H1 (cell line): ENCODE data around the gene ZCCHC17. TPM values are rescaled to one million over a fixed set of nuclear protein-coding genes. Genes with fewer than 3 reads are reported as not detected.

Experiments used
- CTCF ChIA-PET: fragments of 300-600 bp; sonication (Branson Sonifier 250); formaldehyde crosslinking; loops from one replicate; lab custom pipeline; 2021; ENCODE audit not compliant: partially characterized antibody; lab: Charles Lee
- POLR2A ChIA-PET: fragments of 300-600 bp; sonication (Branson Sonifier 250); formaldehyde crosslinking; loops from one replicate; lab custom pipeline; 2021; ENCODE audit warnings: inconsistent platforms; ENCODE audit not compliant: partially characterized antibody; lab: Charles Lee
- DNase-seq, 2 experiments: peaks; one replicate each; pipeline versions ENCODE4 v3.0.0 to v3.0.0-alpha.2; 2010 to 2022; ENCODE audit warnings: low spot score in 2 of 2, low read depth in 1 of 2, mixed read lengths in 1 of 2
- FAIRE-seq: peaks from 2 replicates; lab custom pipeline; 2011; peaks lifted over from hg19 to GRCh38; lab: Jason Lieb, UNC
- H2AFZ ChIP-seq: 2 replicates; pipeline ENCODE4 v1.8.1; 2012; ENCODE audit warnings: low read length, inconsistent platforms
- H2AK5ac ChIP-seq: 2 replicates; pipeline ENCODE4 v1.6.1; 2013; ENCODE audit warnings: low read depth, low read length
- H2BK120ac ChIP-seq: replicated peaks from 2 replicates; pipeline ENCODE3; 2013; ENCODE audit warnings: low read depth, low read length, inconsistent platforms
- H2BK12ac ChIP-seq: 2 replicates; pipeline ENCODE4 v1.6.1; 2013; ENCODE audit warnings: low read depth, low read length
- H2BK15ac ChIP-seq: 2 replicates; pipeline ENCODE4 v1.6.1; 2013; ENCODE audit warnings: low read length
- H2BK20ac ChIP-seq: 2 replicates; pipeline ENCODE4 v1.6.1; 2013; ENCODE audit warnings: low read length
- H2BK5ac ChIP-seq: 2 replicates; pipeline ENCODE4 v1.6.1; 2013; ENCODE audit warnings: low read depth, low read length
- H3K14ac ChIP-seq: 2 replicates; pipeline ENCODE4 v1.6.1; 2013; ENCODE audit warnings: inconsistent platforms; ENCODE audit not compliant: insufficient read length
- H3K18ac ChIP-seq: 2 replicates; pipeline ENCODE4 v1.6.1; 2013; ENCODE audit warnings: low read length; ENCODE audit errors: extremely low read depth
- H3K23ac ChIP-seq: 2 replicates; pipeline ENCODE4 v1.6.1; 2013; ENCODE audit warnings: inconsistent platforms; ENCODE audit not compliant: insufficient read length
- H3K23me2 ChIP-seq: 2 replicates; pipeline ENCODE4 v1.6.1; 2013; ENCODE audit warnings: low read depth, low read length
- H3K27ac ChIP-seq: 2 replicates; pipeline ENCODE4 v1.6.1; 2011; ENCODE audit warnings: low read depth, low read length, inconsistent platforms
- H3K27me3 ChIP-seq, 4 experiments: replicated peaks in 1 of 4; 1 replicate in 1 of 4; 2 replicates in 3 of 4; pipeline versions ENCODE4 v1.6.1 to v1.8.1; 2011 to 2013; ENCODE audit warnings: low read length in 3 of 4, mild to moderate bottlenecking in 3 of 4, inconsistent platforms in 2 of 4, mixed read lengths in 2 of 4, moderate library complexity in 1 of 4; ENCODE audit not compliant: control insufficient read depth in 3 of 4, insufficient read depth in 3 of 4; ENCODE audit errors: extremely low read depth in 1 of 4
- H3K36me3 ChIP-seq, 4 experiments: 2 replicates each; pipeline versions ENCODE4 v1.6.1 to v1.8.1; 2011 to 2013; ENCODE audit warnings: mild to moderate bottlenecking in 4 of 4, low read length in 3 of 4, moderate library complexity in 2 of 4, control low read depth in 1 of 4, inconsistent platforms in 1 of 4; ENCODE audit not compliant: insufficient read depth in 4 of 4, control insufficient read depth in 2 of 4
- H3K4ac ChIP-seq: replicated peaks from 2 replicates; pipeline ENCODE3; 2013; ENCODE audit warnings: low read length, low read depth, mixed read lengths, inconsistent platforms; ENCODE audit not compliant: insufficient read length
- H3K4me1 ChIP-seq, 4 experiments: replicated peaks in 1 of 4; 1 replicate in 1 of 4; 2 replicates in 3 of 4; pipeline versions ENCODE4 v1.6.1 to v1.8.1; 2011 to 2013; ENCODE audit warnings: low read length in 3 of 4, inconsistent platforms in 2 of 4, mixed read lengths in 1 of 4; ENCODE audit not compliant: insufficient read depth in 4 of 4, control insufficient read depth in 3 of 4
- H3K4me2 ChIP-seq, 2 experiments: 2 replicates each; pipeline versions ENCODE4 v1.6.1 to v1.8.1; 2011 to 2013; ENCODE audit warnings: low read depth in 2 of 2, low read length in 2 of 2, control low read depth in 1 of 2, inconsistent platforms in 1 of 2, mild to moderate bottlenecking in 1 of 2; ENCODE audit not compliant: insufficient read depth in 1 of 2
- H3K4me3 ChIP-seq, 4 experiments: fragments of 200-600, 300-600 bp in 1 of 4; sonication (generic), shearing (Covaris generic), sonication (Bioruptor Twin) in 1 of 4; 2 replicates each; pipeline versions ENCODE4 v1.5.1 to v1.8.1; 2011 to 2016; ENCODE audit warnings: low read length in 4 of 4, low read depth in 3 of 4, control low read depth in 2 of 4, inconsistent platforms in 2 of 4, mild to moderate bottlenecking in 2 of 4, mixed read lengths in 1 of 4, moderate library complexity in 1 of 4; ENCODE audit not compliant: insufficient read depth in 2 of 4; ENCODE audit errors: extremely low read depth in 1 of 4
- H3K56ac ChIP-seq: replicated peaks from 2 replicates; pipeline ENCODE3; 2013; ENCODE audit warnings: low read depth, mild to moderate bottlenecking, mixed read lengths, low read length, inconsistent platforms; ENCODE audit not compliant: insufficient read length
- H3K79me1 ChIP-seq: 2 replicates; pipeline ENCODE4 v1.6.1; 2013; ENCODE audit warnings: low read depth, low read length, control low read depth
- H3K79me2 ChIP-seq, 2 experiments: 2 replicates each; pipeline versions ENCODE4 v1.6.1 to v1.8.1; 2012 to 2013; ENCODE audit warnings: low read length in 2 of 2, mild to moderate bottlenecking in 2 of 2, inconsistent platforms in 1 of 2; ENCODE audit not compliant: insufficient read depth in 2 of 2, control insufficient read depth in 1 of 2
- H3K9ac ChIP-seq, 4 experiments: replicated peaks in 1 of 4; 1 replicate in 1 of 4; 2 replicates in 3 of 4; pipeline versions ENCODE4 v1.6.1 to v1.8.1; 2011 to 2013; ENCODE audit warnings: low read depth in 3 of 4, low read length in 3 of 4, control low read depth in 2 of 4, mild to moderate bottlenecking in 2 of 4, moderate library complexity in 2 of 4, inconsistent platforms in 1 of 4; ENCODE audit errors: extremely low read depth in 1 of 4
- H3K9me3 ChIP-seq, 2 experiments: 2 replicates each; pipeline versions ENCODE4 v1.6.1 to v1.8.1; 2012 to 2013; ENCODE audit warnings: mild to moderate bottlenecking in 2 of 2, moderate library complexity in 2 of 2, control low read depth in 1 of 2, inconsistent platforms in 1 of 2, low read depth in 1 of 2, low read length in 1 of 2, mixed read lengths in 1 of 2; ENCODE audit not compliant: insufficient read depth in 2 of 2
- H4K20me1 ChIP-seq, 2 experiments: replicated peaks in 1 of 2; 2 replicates each; pipeline versions ENCODE3 to v1.8.1; 2011 to 2013; ENCODE audit warnings: inconsistent platforms in 2 of 2, low read length in 2 of 2, mild to moderate bottlenecking in 1 of 2; ENCODE audit not compliant: insufficient read depth in 2 of 2, control insufficient read depth in 1 of 2
- H4K5ac ChIP-seq: 2 replicates; pipeline ENCODE4 v1.6.1; 2013; ENCODE audit warnings: low read length, low read depth, mixed read lengths, inconsistent platforms; ENCODE audit not compliant: insufficient read length
- H4K8ac ChIP-seq: 2 replicates; pipeline ENCODE4 v1.8.0; 2013; ENCODE audit warnings: mild to moderate bottlenecking, moderate library complexity, low read length, inconsistent platforms; ENCODE audit not compliant: insufficient read depth; ENCODE audit errors: extremely low read depth
- H4K91ac ChIP-seq: replicated peaks from 2 replicates; pipeline ENCODE3; 2013; ENCODE audit warnings: low read length, mixed read lengths, inconsistent platforms; ENCODE audit not compliant: insufficient read length
- BCL11A ChIP-seq, 2 experiments: IDR thresholded peaks; one replicate each; pipeline ENCODE4 v1.6.1; 2011; ENCODE audit warnings: low read depth in 2 of 2, low read length in 2 of 2, mild to moderate bottlenecking in 2 of 2
- BRCA1 ChIP-seq: IDR thresholded peaks from 2 replicates; pipeline ENCODE4 v1.6.1; 2012; ENCODE audit warnings: low read depth, low read length, improper control_type of control experiment
- CBX8 ChIP-seq: fragments of 300-800, 300-1000 bp; sonication (generic); IDR thresholded peaks from 2 replicates; pipeline ENCODE4 v1.7.1; 2016; ENCODE audit warnings: low read depth, low read length, borderline replicate concordance
- CHD1 ChIP-seq: IDR thresholded peaks from 2 replicates; pipeline ENCODE4 v1.6.1; 2012; ENCODE audit warnings: low read depth, low read length, improper control_type of control experiment
- CREB1 ChIP-seq: IDR thresholded peaks from 2 replicates; pipeline ENCODE4 v1.6.1; 2012; ENCODE audit warnings: inconsistent platforms
- KDM4A ChIP-seq: IDR thresholded peaks from one replicate; pipeline ENCODE4 v1.7.1; 2012; ENCODE audit warnings: low read depth, mild to moderate bottlenecking, moderate library complexity, low read length, inconsistent platforms; ENCODE audit not compliant: severe bottlenecking
- MAX ChIP-seq: IDR thresholded peaks from 2 replicates; pipeline ENCODE4 v1.6.1; 2012; ENCODE audit warnings: inconsistent platforms
- NRF1 ChIP-seq: IDR thresholded peaks from 2 replicates; pipeline ENCODE4 v1.6.1; 2011; ENCODE audit warnings: mild to moderate bottlenecking, low read depth, low read length, improper control_type of control experiment
- POU5F1 ChIP-seq: IDR thresholded peaks from 2 replicates; pipeline ENCODE4 v1.6.1; 2011; ENCODE audit warnings: low read depth, mild to moderate bottlenecking, low read length, moderate library complexity
- RBBP5 ChIP-seq: IDR thresholded peaks from 2 replicates; pipeline ENCODE4 v1.7.1; 2012; ENCODE audit warnings: low read depth, mild to moderate bottlenecking, inconsistent platforms, low read length, moderate library complexity, borderline replicate concordance
- SIX5 ChIP-seq: IDR thresholded peaks from 2 replicates; pipeline ENCODE4 v1.6.1; 2011; ENCODE audit warnings: mild to moderate bottlenecking, low read depth, low read length
- SP1 ChIP-seq: IDR thresholded peaks from 2 replicates; pipeline ENCODE4 v1.6.1; 2011; ENCODE audit warnings: low read depth, low read length
- SRF ChIP-seq: IDR thresholded peaks from 2 replicates; pipeline ENCODE4 v1.6.1; 2011; ENCODE audit warnings: mild to moderate bottlenecking, low read depth, low read length, moderate library complexity
- SUZ12 ChIP-seq: fragments of 200-600 bp; sonication (generic); IDR thresholded peaks from 2 replicates; pipeline ENCODE4 v1.6.1; 2012; ENCODE audit warnings: mild to moderate bottlenecking, inconsistent platforms, low read length, moderate library complexity, mixed read lengths
- TEAD4 ChIP-seq: IDR thresholded peaks from 2 replicates; pipeline ENCODE4 v1.6.1; 2012; ENCODE audit warnings: low read depth, low read length, inconsistent platforms, mixed read lengths
- ZNF274 ChIP-seq: IDR thresholded peaks from 2 replicates; pipeline ENCODE4 v1.7.0; 2012; ENCODE audit warnings: low read length, borderline replicate concordance; ENCODE audit errors: extremely low read depth
- WGBS, 2 experiments: shearing (Covaris generic) in 1 of 2; methylation state at CpG; one replicate each; pipeline versions ENCODE4 v1.1.6 to v1.1.7; 2013 to 2015; ENCODE audit warnings: low lambda C conversion rate in 2 of 2, mixed read lengths in 2 of 2, inconsistent platforms in 1 of 2, low coverage in 1 of 2, missing lambda C conversion rate in 1 of 2; ENCODE audit not compliant: insufficient replicate concordance in 2 of 2, insufficient coverage in 1 of 2, insufficient read length in 1 of 2; ENCODE audit errors: extremely low coverage in 1 of 2, missing lambda C conversion rate in 1 of 2; 5-methylcytosine and 5-hydroxymethylcytosine counted together
- polyA plus RNA-seq, 7 experiments: library from polyadenylated mRNA; depleted of rRNA in 3 of 7; stranded (reverse) in 5 of 7; unstranded in 2 of 7; fragments of >200 nt in 5 of 7; fragments of 200-250 nt in 2 of 7; gene quantifications; 1 replicate in 5 of 7; 2 replicates in 1 of 7; 4 replicates in 1 of 7; pipeline versions ENCODE4 v1.2.1 to v1.2.3, GENCODE V29; 2011 to 2013; ENCODE audit warnings: missing spikeins in 2 of 7, mixed read lengths in 2 of 7
- total RNA-seq: library from RNA; stranded (reverse); fragmentation: NEBNext Ultra II Directional; extraction: Animal tissue kit (Norgen Biotek cat#: 25700); gene quantifications from 2 replicates; pipeline ENCODE4 v1.2.1, GENCODE V29; 2021

ZCCHC17 gene
- total and polyA plus RNA-seq, 2 of the 8 experiments (the other 6 are each of a cell fraction or from before 2014, with no cell fraction given) = 51.6 to 59.3 TPM

DNA sequence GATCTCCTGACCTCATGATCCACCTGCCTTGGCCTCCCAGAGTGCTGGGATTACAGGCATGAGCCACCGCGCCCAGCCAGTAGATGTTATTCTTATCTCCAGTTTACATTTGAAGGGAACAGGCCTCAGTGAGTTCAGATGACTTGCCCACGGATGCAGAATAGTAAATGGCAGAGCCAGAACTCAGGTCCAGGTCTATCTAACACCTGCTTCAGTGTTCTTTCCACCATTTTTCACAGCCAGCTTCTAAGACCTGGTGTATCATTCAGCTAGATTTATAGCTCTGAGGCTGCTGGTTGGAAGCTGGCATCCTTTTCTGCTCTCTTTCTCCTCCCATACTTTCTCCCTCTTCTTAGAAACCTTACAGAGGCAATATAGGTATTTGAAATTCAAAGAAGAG, 65.2 kb downstream of the ZCCHC17 start:
- DNase-seq = no peak
- Histone ChIP-seq H3K27ac (no peak overlapping the region), H3K79me1 (no peaks in the 10 kb centered on the region), H3K23ac (no peak overlapping the region), H2BK20ac (no peak overlapping the region), H2AFZ (no peak overlapping the region), H3K4me3 (no peak overlapping the region), H2AK5ac (no peak overlapping the region), H3K18ac (no peak overlapping the region), H3K36me3 (peaks cover 7 to 23% (median 17%) of the 10 kb centered on the region in 4 experiments; a peak in 7 of 8 replicates), H4K5ac (no peak overlapping the region), H3K23me2 (no peaks in the 10 kb centered on the region), H2BK12ac (no peak overlapping the region), H2BK5ac (no peak overlapping the region), H3K4me1 (peaks cover 3 to 9% (median 7%) of the 10 kb centered on the region in 4 experiments; a peak in 6 of 7 replicates), H3K79me2 (no peaks in the 10 kb centered on the region), H4K91ac (no peak overlapping the region), H4K8ac (no peak overlapping the region), H3K14ac (no peak overlapping the region), H2BK15ac (no peak overlapping the region), H3K56ac (no peak overlapping the region), H3K9me3 (no peaks in the 10 kb centered on the region), H4K20me1 (peaks cover 0 to 2% of the 10 kb centered on the region in 2 experiments), H3K4me2 (no peak overlapping the region), H2BK120ac (no peak overlapping the region), H3K9ac (no peak overlapping the region), H3K4ac (no peak overlapping the region), H3K27me3 (no peaks in the 10 kb centered on the region)
- no peak for FAIRE-seq
- ChIA-PET CTCF (interaction anchor here (1.2 to 1.4 kb wide), 4 partner anchors 11 to 256 kb away, joined by 3 to 4 read pairs (median 4); partner anchors contain the start of gene HCRTR1), POLR2A (interaction anchor here (0.8 to 1.2 kb wide), 2 partner anchors 10 to 65 kb away, joined by 3 read pairs; partner anchors contain the start of genes SNRNP40 and ZCCHC17)
- TF ChIP-seq MAX = no peak
- no peak for TF ChIP-seq POU5F1
- no peak for TF ChIP-seq SP1
- TF ChIP-seq TEAD4 = no peak
- TF ChIP-seq BCL11A (IDR thresholded peaks at IDR 0.05; ENCODE audit: low read depth in 2 of 2, low read length in 2 of 2) = no peak
- no peak for TF ChIP-seq NRF1
- TF ChIP-seq KDM4A = no peak
- no peak for TF ChIP-seq SUZ12
- TF ChIP-seq ZNF274 = no peak
- TF ChIP-seq CHD1 = no peak
- no peak for TF ChIP-seq CREB1
- no peak for TF ChIP-seq SIX5
- no peak for TF ChIP-seq CBX8
- no peak for TF ChIP-seq SRF
- TF ChIP-seq BRCA1 = no peak
- TF ChIP-seq RBBP5 = no peak
- 98% methylated on average over 3 of the region's 3 CpGs; no CpG with 5 or more reads in 1 of the 2 experiments for WGBS, 2 experiments
